NCI-H146 (cell line): ENCODE data around the gene IL6.
"Not testable (repeated sequence)": the region's sequence is repeated elsewhere in the genome, so short reads cannot be mapped to it uniquely, and the experiment has no call there.

Source experiments
- DNase-seq: peaks from one replicate; lab custom pipeline; 2025; lab: John Stamatoyannopoulos, UW

Gene IL6

GRCh38 chr7:22726345-22726906, 574 bp upstream of the IL6 start:
- peak; percentile 48 for DNase-seq

- no peak for DNase-seq
Observed at GRCh38 chr7:22727714-22728035, 675 bp downstream of the IL6 start.

DNA sequence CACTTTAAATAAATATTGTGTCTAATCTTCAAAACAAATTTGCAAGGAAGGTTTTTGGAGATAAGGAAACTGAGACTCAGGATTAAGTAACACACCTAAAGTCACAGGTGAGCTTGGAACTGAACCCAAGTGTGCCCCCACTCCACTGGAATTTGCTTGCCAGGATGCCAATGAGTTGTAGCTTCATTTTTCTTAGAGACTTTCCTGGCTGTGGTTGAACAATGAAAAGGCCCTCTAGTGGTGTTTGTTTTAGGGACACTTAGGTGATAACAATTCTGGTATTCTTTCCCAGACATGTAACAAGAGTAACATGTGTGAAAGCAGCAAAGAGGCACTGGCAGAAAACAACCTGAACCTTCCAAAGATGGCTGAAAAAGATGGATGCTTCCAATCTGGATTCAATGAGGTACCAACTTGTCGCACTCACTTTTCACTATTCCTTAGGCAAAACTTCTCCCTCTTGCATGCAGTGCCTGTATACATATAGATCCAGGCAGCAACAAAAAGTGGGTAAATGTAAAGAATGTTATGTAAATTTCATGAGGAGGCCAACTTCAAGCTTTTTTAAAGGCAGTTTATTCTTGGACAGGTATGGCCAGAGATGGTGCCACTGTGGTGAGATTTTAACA, 1.5 kb downstream of the IL6 start:
- peak; percentile 2 for DNase-seq

DNA sequence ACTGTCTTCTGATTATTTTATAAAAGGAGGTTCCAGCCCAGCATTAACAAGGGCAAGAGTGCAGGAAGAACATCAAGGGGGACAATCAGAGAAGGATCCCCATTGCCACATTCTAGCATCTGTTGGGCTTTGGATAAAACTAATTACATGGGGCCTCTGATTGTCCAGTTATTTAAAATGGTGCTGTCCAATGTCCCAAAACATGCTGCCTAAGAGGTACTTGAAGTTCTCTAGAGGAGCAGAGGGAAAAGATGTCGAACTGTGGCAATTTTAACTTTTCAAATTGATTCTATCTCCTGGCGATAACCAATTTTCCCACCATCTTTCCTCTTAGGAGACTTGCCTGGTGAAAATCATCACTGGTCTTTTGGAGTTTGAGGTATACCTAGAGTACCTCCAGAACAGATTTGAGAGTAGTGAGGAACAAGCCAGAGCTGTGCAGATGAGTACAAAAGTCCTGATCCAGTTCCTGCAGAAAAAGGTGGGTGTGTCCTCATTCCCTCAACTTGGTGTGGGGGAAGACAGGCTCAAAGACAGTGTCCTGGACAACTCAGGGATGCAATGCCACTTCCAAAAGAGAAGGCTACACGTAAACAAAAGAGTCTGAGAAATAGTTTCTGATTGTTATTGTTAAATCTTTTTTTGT, 2.3 kb downstream of the IL6 start:
- DNase-seq: no peak

DNA sequence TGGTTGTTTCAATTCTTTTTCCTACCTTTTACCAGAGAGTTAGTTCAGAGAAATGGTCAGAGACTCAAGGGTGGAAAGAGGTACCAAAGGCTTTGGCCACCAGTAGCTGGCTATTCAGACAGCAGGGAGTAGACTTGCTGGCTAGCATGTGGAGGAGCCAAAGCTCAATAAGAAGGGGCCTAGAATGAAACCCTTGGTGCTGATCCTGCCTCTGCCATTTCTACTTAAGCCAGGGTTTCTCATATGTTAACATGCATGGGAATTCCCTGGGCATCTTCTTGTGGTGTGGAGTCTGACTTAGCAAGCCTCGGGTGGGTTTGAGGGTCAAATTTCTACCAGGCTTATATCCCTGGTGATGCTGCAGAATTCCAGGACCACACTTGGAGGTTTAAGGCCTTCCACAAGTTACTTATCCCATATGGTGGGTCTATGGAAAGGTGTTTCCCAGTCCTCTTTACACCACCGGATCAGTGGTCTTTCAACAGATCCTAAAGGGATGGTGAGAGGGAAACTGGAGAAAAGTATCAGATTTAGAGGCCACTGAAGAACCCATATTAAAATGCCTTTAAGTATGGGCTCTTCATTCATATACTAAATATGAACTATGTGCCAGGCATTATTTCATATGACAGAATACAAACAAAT, 3.2 kb downstream of the IL6 start:
- no peak for DNase-seq

DNA sequence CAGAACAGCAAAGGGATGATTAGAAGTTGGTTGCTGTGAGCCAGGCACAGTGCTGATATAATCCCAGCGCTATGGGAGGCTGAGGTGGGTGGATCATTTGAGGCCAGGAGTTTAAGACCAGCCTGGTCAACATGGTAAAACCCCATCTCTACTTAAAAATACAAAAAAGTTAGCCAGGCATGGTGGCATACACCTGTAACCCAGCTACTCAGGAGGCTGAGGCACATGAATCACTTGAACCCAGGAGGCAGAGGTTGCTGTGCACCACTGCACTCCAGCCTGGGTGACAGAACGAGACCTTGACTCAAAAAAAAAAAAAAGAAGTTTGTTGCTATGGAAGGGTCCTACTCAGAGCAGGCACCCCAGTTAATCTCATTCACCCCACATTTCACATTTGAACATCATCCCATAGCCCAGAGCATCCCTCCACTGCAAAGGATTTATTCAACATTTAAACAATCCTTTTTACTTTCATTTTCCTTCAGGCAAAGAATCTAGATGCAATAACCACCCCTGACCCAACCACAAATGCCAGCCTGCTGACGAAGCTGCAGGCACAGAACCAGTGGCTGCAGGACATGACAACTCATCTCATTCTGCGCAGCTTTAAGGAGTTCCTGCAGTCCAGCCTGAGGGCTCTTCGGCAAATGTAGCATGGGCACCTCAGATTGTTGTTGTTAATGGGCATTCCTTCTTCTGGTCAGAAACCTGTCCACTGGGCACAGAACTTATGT, 4.1 kb downstream of the IL6 start:
- no peak for DNase-seq

DNA sequence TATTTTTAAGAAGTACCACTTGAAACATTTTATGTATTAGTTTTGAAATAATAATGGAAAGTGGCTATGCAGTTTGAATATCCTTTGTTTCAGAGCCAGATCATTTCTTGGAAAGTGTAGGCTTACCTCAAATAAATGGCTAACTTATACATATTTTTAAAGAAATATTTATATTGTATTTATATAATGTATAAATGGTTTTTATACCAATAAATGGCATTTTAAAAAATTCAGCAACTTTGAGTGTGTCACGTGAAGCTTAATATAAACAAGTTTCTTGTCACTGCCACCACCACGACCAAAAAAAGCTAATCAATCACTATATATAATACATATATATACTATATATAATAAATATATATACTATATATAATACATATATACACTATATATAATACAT, 4.8 kb downstream of the IL6 start:
- DNase-seq: no peak

DNA sequence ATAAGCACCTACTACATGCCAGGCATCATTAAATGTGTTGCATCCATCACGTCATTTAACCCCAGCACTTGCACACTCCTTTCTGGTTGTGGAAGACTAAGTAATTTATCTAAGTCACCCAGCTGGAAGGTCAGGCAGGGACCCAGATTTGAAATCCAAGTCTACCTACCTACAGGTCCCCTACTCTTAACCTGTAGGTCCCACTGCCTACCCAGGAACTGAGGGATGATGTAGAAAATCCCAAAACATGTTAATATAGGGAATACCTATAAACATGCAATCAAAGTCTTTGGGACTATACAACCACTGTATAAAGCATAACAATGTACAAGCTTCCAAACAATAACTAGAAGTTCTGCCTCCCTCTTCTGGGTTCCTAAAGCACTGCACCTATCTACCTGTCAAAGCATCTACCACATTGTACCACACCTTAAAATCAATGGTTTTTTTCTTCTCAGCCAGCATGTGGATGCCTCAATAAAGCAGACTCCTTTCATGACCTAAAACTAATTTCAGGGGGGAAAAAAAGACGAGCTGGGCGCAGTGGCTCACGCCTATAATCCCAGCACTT, 5.6 kb downstream of the IL6 start:
- peak; percentile 34 for DNase-seq

DNA sequence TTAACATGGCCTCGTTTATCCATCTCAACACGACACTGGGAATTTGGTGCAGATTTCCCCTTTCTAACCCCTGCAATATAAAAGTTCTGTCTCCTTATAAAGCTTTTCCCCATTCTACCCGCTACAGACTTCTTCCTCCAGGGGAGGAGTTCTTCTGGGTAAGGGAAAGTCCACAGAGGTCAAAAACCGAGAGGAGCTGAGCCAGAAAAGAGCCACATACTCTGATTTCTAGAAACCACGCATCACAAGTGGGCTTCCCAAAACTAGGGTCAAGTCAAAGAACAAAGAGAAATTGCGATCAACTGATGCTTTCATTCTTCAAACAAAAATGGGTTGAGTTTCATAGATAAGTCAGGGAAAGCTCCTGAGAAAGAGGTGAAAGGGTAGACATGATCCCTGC, 6.8 kb downstream of the IL6 start:
- DNase-seq: no peak

GRCh38 chr7:22743014-22743413, 16.0 kb downstream of the IL6 start:
- no peak for DNase-seq

DNA sequence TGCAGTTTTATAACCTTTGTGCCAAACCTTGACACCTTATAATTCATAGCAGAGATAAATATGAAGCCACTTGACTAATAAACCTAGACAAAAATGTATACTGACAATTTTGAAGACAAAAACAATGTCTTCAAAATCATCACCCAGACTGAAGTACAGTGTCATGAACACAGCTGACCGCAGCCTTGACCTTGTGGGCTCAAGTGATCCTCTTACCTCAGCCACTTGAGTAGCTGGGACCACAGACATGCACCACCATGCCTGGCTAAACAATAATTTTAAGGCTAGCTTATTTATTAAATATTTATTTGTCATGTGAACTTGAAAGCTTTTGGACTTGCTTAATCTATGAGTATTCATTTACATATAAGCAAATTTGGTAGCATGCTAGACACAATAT, 24.3 kb downstream of the IL6 start:
- no peak for DNase-seq

DNA sequence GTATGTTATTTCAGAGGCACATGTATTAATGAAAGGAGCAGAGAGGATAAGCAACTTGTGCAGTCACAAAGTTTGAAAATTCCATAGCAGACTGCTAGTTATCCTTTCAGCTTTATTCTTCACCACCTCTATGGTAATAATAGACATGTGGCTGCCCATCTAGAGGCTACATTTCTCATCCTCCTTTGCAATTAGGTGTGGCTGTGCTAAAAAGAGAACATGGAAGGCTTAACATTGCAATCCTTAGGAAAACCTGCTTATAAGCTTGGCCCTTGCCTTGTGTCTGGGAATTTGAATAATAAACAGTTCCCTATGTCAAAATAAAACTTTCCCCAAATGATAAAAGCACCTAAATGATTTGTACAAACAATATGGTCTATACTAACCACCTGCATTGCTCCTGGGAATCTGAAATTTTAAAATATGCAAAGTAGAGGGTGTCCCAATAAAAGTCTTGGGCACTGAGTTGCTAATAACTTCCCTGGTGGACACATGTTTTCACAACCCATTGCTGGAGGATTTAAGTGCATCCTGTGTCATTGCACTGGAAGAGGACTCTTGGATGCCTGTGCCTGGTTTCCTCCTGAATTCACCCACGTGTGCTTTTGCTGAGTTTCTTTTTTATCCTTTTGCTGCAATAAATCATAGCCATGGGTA, 30.5 kb downstream of the IL6 start:
- no peak for DNase-seq

DNA sequence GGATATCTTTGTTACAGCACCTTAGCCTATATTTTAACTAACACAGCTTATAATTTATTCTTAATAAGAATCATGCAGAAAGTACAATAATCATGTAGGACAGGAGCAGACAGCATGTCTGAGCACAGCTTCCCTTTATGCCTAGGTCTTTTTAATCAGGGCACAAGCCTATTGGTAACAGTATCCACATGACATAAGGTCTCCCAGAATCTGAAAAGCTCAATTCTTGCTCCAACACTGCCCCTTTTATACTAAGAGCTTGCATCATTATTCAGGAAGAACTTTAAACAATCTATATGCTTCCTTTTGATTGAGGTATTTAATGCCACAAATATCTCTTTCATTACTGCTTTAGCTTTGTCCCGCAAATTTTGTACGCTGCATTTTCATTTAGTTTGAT, 31.6 kb downstream of the IL6 start:
- DNase-seq: no peak

GRCh38 chr7:22759721-22760120, 32.7 kb downstream of the IL6 start:
- no peak for DNase-seq

DNA sequence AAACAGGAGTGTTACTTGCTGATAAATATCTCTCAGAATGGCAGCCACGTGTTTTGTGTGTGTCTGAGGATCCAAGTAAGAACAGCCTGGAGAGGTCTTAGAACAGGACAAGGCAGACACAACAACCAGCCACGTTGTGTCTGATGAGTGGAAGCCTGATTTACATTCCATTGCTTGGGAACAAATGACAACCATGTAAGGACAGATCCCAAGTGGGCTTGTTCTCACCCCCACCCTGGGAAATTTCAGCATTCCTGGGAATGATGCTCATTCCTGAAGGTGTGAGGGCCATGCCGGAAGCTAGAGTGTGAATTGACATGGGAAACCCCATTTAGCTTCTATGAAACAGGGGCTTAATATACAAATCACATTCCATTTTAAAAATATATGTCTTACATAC, 35.9 kb downstream of the IL6 start:
- no peak for DNase-seq

GRCh38 chr7:22765609-22766008, 38.6 kb downstream of the IL6 start:
- no peak for DNase-seq

DNA sequence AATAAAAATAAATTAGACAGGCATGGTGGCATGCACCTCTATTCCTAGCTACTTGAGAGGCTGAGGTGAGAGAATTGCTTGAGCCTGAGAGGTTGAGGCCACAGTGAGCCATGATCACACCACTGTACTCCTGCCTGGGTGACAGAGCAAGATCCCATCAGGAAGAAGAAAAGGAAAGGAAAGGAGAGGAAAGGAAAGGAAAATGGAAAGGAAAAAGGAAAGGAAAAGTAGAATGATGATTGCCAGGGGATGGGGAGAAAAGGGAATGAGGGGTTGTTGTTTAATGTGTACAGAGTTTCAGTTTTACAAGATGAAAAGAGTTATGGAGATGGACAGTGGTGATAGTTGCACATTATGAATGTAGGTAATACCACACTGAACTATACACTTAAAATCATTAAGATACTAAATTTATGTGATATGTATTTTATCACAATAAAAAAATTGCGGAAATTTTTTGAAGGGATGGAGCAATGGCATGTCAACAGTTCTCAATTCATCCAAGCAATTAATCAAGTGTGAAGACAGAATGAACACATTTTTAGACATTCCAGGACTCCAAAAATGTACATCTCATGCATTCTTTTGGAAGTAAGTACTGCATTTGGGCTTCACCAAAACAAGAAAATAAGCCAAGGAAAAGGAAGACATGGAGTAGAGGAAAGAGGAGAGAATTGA, 44.3 kb downstream of the IL6 start:
- DNase-seq: no peak

DNA sequence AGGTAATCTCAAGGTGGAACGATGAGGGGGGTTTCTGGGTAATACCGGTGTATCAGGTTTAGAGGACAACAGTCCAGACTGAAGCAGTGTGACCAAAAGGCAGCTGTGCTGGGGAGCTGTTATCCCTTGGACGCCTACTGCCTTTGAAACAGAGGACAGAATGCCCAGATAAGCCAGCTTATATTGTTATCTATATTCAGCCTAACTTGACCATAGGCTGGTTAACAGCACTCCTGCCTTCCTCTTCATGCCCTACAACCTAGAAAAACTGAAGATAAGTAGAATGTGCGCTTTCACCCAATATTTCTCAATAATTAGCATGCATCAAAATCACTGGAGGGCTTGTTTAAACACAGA, 44.9 kb downstream of the IL6 start:
- no peak for DNase-seq

GRCh38 chr7:22772885-22773284, 45.9 kb downstream of the IL6 start:
- DNase-seq: no peak

GRCh38 chr7:22776964-22777363, 50.0 kb downstream of the IL6 start:
- no peak for DNase-seq

- not testable (repeated sequence) for DNase-seq
Observed at GRCh38 chr7:22779730-22780323, 52.8 kb downstream of the IL6 start.
